ENCODE results near the gene CD74.

- TF ChIP-seq, protein P1, sequence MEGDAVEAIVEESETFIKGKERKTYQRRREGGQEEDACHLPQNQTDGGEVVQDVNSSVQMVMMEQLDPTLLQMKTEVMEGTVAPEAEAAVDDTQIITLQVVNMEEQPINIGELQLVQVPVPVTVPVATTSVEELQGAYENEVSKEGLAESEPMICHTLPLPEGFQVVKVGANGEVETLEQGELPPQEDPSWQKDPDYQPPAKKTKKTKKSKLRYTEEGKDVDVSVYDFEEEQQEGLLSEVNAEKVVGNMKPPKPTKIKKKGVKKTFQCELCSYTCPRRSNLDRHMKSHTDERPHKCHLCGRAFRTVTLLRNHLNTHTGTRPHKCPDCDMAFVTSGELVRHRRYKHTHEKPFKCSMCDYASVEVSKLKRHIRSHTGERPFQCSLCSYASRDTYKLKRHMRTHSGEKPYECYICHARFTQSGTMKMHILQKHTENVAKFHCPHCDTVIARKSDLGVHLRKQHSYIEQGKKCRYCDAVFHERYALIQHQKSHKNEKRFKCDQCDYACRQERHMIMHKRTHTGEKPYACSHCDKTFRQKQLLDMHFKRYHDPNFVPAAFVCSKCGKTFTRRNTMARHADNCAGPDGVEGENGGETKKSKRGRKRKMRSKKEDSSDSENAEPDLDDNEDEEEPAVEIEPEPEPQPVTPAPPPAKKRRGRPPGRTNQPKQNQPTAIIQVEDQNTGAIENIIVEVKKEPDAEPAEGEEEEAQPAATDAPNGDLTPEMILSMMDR (conservative IDR thresholded peaks at IDR 0.05 in 1 of 2, IDR thresholded peaks at IDR 0.05 in 1 of 2; ENCODE audit: extremely low read depth in 1 of 2, insufficient read depth in 1 of 2, low read depth in 1 of 2, low read length in 2 of 2), result no peak
- no peak for TF ChIP-seq EZH2 (IDR thresholded peaks at IDR 0.05; ENCODE audit: borderline replicate concordance, low read length)
Observed at GRCh38 chr5:150391064-150391834, 21.5 kb downstream of the CD74 start.
